HepG2 (cell line): Measurements from ENCODE around the gene RRAD.

ENCODE experiments used
- ATF7 ChIP-seq, 2 experiments: fragments of 450-650 bp in 1 of 2; sonication (generic) in 1 of 2; formaldehyde crosslinking in 1 of 2; IDR thresholded peaks; 2 replicates each; pipeline versions ENCODE4 v1.4.0 to v1.6.1; 2016 to 2020; ENCODE audit warnings: antibody characterized with exemption in 1 of 2, mild to moderate bottlenecking in 1 of 2, missing genetic modification reagents in 1 of 2
- CHD2 ChIP-seq: IDR thresholded peaks from 2 replicates; pipeline ENCODE4 v1.6.1; 2011; ENCODE audit warnings: low read depth, low read length, improper control_type of control experiment
- NAIF1 ChIP-seq: sonication (generic); formaldehyde crosslinking; IDR thresholded peaks from 2 replicates; pipeline ENCODE4 v1.5.0; 2020; ENCODE audit warnings: mild to moderate bottlenecking, missing genetic modification reagents, borderline replicate concordance
- SRF ChIP-seq: IDR thresholded peaks from 2 replicates; pipeline ENCODE4 v1.6.1; 2011; ENCODE audit warnings: mild to moderate bottlenecking, low read depth, low read length, moderate library complexity
- TBL1XR1 ChIP-seq: fragments of 150-350 bp; IDR thresholded peaks from 2 replicates; pipeline ENCODE4 v1.6.1; 2014; ENCODE audit warnings: borderline replicate concordance, low read length; ENCODE audit not compliant: partially characterized antibody
- ZFYVE20 ChIP-seq: sonication (generic); formaldehyde crosslinking; IDR thresholded peaks from 2 replicates; pipeline ENCODE4 v1.8.0; 2023; ENCODE audit warnings: low read depth, mild to moderate bottlenecking, moderate library complexity, missing genetic modification reagents, borderline replicate concordance
- ZNF138 ChIP-seq: sonication (generic); formaldehyde crosslinking; IDR thresholded peaks from 2 replicates; pipeline ENCODE4 v1.5.0; 2020; ENCODE audit warnings: mild to moderate bottlenecking, low read depth, missing genetic modification reagents
- TF ChIP-seq, protein P1 (sequence below): sonication (generic); formaldehyde crosslinking; IDR thresholded peaks from 2 replicates; pipeline ENCODE4 v1.5.0; 2020; ENCODE audit warnings: mild to moderate bottlenecking, missing genetic modification reagents, moderate library complexity
- TF ChIP-seq, protein P2 (sequence below): IDR thresholded peaks from 2 replicates; pipeline ENCODE4 v1.6.1; 2016; ENCODE audit warnings: mild to moderate bottlenecking, missing biosample characterization, missing genetic modification reagents
- TF ChIP-seq, protein P3 (sequence below): sonication (generic); formaldehyde crosslinking; IDR thresholded peaks from 2 replicates; pipeline ENCODE4 v1.4.0; 2020; ENCODE audit warnings: missing genetic modification reagents

DNA sequence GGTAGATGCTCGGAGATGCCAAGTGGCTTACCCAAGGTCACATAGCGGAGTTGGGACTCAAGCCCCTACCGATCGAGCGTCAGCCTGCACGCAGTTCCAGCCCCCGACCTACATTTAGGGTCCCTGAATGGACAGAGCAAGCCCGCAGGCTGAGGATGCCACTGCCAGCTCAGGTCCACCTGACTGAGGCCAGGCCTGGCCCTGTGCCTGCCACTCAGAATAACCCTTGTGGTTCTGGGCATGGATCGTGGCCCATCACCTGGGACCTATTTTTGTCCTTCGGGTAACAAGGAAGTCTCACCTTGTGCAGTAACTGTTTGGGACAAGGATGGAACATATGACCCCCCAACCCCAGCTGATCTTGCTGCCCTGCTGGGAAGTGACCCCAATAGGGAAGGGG, 23.7 kb downstream of the RRAD start:
- TF ChIP-seq, protein P1, sequence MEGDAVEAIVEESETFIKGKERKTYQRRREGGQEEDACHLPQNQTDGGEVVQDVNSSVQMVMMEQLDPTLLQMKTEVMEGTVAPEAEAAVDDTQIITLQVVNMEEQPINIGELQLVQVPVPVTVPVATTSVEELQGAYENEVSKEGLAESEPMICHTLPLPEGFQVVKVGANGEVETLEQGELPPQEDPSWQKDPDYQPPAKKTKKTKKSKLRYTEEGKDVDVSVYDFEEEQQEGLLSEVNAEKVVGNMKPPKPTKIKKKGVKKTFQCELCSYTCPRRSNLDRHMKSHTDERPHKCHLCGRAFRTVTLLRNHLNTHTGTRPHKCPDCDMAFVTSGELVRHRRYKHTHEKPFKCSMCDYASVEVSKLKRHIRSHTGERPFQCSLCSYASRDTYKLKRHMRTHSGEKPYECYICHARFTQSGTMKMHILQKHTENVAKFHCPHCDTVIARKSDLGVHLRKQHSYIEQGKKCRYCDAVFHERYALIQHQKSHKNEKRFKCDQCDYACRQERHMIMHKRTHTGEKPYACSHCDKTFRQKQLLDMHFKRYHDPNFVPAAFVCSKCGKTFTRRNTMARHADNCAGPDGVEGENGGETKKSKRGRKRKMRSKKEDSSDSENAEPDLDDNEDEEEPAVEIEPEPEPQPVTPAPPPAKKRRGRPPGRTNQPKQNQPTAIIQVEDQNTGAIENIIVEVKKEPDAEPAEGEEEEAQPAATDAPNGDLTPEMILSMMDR (CRISPR knock-in tag) = no peak
- TF ChIP-seq ATF7 (IDR thresholded peaks at IDR 0.05) (no peak), ATF7 (CRISPR knock-in tag; IDR thresholded peaks at IDR 0.05) (no peak), ZFYVE20 (CRISPR knock-in tag) (no peak), ZNF138 (CRISPR knock-in tag) (no peak), NAIF1 (CRISPR knock-in tag) (no peak), SRF (no peak), CHD2 (no peak), TBL1XR1 (no peak)
- TF ChIP-seq, protein P2, sequence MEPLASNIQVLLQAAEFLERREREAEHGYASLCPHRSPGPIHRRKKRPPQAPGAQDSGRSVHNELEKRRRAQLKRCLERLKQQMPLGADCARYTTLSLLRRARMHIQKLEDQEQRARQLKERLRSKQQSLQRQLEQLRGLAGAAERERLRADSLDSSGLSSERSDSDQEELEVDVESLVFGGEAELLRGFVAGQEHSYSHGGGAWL (CRISPR knock-in tag) = no peak
- TF ChIP-seq, protein P3, sequence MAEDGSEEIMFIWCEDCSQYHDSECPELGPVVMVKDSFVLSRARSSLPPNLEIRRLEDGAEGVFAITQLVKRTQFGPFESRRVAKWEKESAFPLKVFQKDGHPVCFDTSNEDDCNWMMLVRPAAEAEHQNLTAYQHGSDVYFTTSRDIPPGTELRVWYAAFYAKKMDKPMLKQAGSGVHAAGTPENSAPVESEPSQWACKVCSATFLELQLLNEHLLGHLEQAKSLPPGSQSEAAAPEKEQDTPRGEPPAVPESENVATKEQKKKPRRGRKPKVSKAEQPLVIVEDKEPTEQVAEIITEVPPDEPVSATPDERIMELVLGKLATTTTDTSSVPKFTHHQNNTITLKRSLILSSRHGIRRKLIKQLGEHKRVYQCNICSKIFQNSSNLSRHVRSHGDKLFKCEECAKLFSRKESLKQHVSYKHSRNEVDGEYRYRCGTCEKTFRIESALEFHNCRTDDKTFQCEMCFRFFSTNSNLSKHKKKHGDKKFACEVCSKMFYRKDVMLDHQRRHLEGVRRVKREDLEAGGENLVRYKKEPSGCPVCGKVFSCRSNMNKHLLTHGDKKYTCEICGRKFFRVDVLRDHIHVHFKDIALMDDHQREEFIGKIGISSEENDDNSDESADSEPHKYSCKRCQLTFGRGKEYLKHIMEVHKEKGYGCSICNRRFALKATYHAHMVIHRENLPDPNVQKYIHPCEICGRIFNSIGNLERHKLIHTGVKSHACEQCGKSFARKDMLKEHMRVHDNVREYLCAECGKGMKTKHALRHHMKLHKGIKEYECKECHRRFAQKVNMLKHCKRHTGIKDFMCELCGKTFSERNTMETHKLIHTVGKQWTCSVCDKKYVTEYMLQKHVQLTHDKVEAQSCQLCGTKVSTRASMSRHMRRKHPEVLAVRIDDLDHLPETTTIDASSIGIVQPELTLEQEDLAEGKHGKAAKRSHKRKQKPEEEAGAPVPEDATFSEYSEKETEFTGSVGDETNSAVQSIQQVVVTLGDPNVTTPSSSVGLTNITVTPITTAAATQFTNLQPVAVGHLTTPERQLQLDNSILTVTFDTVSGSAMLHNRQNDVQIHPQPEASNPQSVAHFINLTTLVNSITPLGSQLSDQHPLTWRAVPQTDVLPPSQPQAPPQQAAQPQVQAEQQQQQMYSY (CRISPR knock-in tag) = no peak
